Measurements from ENCODE around the gene NEK5. TPM values are rescaled to one million over a fixed set of nuclear protein-coding genes. Genes with fewer than 3 reads are reported as not detected.

Gene NEK5
- total RNA-seq, 4 donors from 2014 or later, result 0.15 to 0.16 TPM; not detected in 2

DNA sequence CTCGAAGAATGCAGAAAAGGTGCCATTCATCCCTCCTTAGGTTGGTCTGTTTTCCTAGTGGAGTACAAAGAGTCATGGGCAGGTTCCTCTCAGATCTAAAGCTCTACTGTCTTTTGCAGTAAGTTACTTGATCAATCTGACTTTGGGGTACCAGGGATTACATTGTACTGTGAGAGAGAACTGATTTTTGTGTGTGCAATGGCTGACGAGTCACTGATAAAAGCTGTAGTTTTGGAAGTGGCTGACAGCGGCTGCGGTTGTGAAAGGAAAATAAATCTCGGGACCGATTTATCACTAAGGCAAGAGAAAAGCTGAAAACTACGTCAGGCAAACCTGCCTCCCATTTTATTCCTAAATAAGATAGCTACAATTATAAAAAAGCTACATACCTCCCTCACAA is 77.5 kb downstream of the NEK5 start:
- WGBS, 2 donors, result 63 to 64% methylated on average over 7 of the region's 7 CpGs
- no peak for DNase-seq (ENCODE audit: low spot score in 2 of 2)
- H3K4me3 ChIP-seq (ENCODE audit: low read depth, poor library complexity, severe bottlenecking), result no peak overlapping the region
- TF ChIP-seq, protein P1, sequence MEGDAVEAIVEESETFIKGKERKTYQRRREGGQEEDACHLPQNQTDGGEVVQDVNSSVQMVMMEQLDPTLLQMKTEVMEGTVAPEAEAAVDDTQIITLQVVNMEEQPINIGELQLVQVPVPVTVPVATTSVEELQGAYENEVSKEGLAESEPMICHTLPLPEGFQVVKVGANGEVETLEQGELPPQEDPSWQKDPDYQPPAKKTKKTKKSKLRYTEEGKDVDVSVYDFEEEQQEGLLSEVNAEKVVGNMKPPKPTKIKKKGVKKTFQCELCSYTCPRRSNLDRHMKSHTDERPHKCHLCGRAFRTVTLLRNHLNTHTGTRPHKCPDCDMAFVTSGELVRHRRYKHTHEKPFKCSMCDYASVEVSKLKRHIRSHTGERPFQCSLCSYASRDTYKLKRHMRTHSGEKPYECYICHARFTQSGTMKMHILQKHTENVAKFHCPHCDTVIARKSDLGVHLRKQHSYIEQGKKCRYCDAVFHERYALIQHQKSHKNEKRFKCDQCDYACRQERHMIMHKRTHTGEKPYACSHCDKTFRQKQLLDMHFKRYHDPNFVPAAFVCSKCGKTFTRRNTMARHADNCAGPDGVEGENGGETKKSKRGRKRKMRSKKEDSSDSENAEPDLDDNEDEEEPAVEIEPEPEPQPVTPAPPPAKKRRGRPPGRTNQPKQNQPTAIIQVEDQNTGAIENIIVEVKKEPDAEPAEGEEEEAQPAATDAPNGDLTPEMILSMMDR (IDR thresholded peaks at IDR 0.05), result no peak
- TF ChIP-seq POLR2A (IDR thresholded peaks at IDR 0.05), result no peak
- intact Hi-C loops (cut with DNase I; ENCODE audit: low total_unique reads), result no loop called here

DNA sequence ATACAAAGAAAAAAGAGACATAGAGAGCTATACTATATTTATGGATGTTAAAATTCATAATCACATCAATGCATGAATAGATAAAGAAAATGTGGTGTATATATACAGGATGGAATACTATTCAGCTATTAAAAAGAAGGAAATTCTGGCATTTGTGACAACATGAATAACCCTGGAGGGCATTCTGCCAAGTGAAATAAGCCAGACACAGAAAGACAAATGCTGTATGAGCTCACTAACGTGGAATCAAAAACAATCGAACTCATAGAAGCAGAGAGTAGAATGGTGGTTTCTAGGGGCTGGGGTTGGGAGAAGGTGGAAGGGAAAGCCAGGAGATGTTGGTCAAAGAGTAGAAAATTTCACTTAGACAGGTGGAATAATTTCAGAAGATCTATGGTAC is 80.4 kb downstream of the NEK5 start:
- DNase-seq (ENCODE audit: low spot score in 2 of 2), result no peak
- no peak overlapping the region for H3K4me3 ChIP-seq (ENCODE audit: low read depth, poor library complexity, severe bottlenecking)
- 77 to 86% methylated on average over 2 of the region's 2 CpGs for WGBS, 2 donors
- intact Hi-C loops (cut with DNase I; ENCODE audit: low total_unique reads), result no loop called here
- TF ChIP-seq, protein P1 (IDR thresholded peaks at IDR 0.05), result no peak
- no peak for TF ChIP-seq POLR2A (IDR thresholded peaks at IDR 0.05)

DNA sequence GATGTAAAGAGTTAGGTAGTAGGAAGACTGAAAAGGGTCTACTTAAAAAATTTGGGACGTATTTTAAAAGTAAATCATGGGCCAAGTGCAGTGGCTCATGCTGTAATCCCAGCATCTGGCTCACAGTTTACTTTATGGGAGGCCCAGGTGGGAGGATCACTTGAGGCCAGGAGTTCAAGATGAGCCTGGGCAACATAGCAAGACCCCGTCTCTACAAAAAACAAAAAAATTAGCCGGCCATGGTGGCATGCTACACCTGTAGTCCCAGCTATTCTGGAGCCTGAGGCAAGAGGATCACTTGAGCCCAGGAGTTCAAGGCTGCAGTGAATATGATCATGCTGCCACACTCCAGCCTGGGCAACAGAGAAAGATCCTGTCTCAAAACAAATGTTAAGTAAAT is 81.4 kb downstream of the NEK5 start:
- H3K4me3 ChIP-seq (ENCODE audit: low read depth, poor library complexity, severe bottlenecking), result no peak overlapping the region
- 87 to 88% methylated on average over 3 of the region's 3 CpGs for WGBS, 2 donors
- no peak for TF ChIP-seq POLR2A (IDR thresholded peaks at IDR 0.05)
- TF ChIP-seq, protein P1 (IDR thresholded peaks at IDR 0.05), result no peak
- intact Hi-C loops (cut with DNase I; ENCODE audit: low total_unique reads), result no loop called here
- DNase-seq (ENCODE audit: low spot score in 2 of 2), result no peak

DNA sequence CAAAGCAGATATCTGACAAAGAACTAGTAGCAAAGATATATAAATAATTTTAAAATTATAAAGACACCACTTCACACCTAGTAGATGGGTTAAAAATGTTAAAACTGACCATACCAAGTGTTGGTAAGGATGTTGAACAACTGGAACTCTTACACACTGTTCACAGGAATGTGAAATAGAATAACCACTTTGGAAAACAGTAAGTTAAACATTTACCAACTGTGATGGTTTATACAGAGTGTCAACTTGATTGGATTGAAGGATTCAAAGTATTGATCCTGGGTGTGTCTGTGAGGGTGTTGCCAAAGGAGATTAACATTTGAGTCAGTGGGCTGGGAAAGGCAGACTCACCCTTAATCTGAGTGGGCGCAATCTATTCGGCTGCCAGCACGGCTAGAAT is 85.2 kb downstream of the NEK5 start:
- H3K4me3 ChIP-seq (ENCODE audit: low read depth, poor library complexity, severe bottlenecking), result no peak overlapping the region
- DNase-seq (ENCODE audit: low spot score in 2 of 2), result no peak
- 72 to 97% methylated on average over 3 of the region's 3 CpGs for WGBS, 2 donors
- TF ChIP-seq, protein P1 (IDR thresholded peaks at IDR 0.05), result no peak
- intact Hi-C loops (cut with DNase I; ENCODE audit: low total_unique reads), result no loop called here

DNA sequence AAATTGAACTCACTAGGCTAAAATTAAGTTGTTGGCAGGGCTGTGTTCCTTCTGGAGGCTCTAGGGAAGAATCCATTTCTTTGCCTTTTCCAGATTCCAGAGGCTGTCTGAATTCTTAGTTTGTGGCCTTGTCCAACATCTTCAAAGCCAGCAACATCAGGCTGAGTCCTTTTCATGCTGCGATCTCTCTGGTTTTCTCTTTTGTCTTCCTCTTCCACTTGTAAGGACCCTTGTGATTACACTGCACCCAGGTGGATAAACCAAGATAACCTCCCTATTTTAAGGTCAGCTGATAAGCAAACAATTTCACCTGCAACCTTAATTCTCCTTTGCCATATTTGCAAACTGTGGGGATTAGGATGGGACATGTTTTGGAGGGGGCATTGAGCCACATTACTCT is 92.8 kb downstream of the NEK5 start:
- H3K4me3 ChIP-seq (ENCODE audit: low read depth, poor library complexity, severe bottlenecking), result no peak overlapping the region
- no peak for DNase-seq (ENCODE audit: low spot score in 2 of 2)
- intact Hi-C loops (cut with DNase I; ENCODE audit: low total_unique reads), result no loop called here
- TF ChIP-seq POLR2A (IDR thresholded peaks at IDR 0.05), result no peak
- TF ChIP-seq, protein P1 (IDR thresholded peaks at IDR 0.05), result no peak
- 88 to 92% methylated on average over 1 of the region's 1 CpG for WGBS, 2 donors

DNA sequence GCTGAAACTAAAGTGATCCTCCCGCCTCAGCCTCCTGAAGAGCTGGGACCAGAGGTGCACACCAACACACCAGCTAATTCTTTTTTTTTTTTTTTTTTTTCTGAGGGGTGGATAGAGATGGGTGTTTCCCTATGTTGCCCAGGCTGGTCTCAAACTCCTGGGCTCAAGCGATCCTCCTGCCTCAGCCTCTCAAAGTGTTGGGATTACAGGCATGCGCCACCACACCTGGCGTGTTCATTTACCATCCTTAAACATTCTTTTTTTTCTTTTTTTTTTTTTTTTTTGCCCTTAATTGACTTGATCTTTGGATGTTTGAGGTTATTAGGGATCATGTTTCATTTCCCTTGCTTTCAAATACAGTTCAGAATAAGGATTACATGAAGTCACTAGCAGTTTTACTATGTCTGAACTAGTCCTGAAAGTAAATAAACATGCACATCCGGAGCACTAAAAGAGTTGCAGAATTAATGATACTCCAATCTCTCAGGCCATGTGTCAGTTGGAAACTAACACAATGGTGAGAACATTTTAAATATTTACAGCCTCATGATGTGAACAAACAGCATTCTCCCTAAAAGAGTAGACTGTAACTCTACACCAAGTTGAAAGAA is 94.2 kb downstream of the NEK5 start:
- intact Hi-C loops (cut with DNase I; ENCODE audit: low total_unique reads), result no loop called here
- TF ChIP-seq POLR2A (IDR thresholded peaks at IDR 0.05), result no peak
- TF ChIP-seq, protein P1 (IDR thresholded peaks at IDR 0.05), result no peak
- WGBS, 2 donors, result 76 to 91% methylated on average over 5 of the region's 5 CpGs
- no peak for DNase-seq (ENCODE audit: low spot score in 2 of 2)
- no peak overlapping the region for H3K4me3 ChIP-seq (ENCODE audit: low read depth, poor library complexity, severe bottlenecking)
